ENCODE measurements around the gene GTPBP3. TPM values are rescaled to one million over a fixed set of nuclear protein-coding genes. Genes with fewer than 3 reads are reported as not detected.

GTPBP3 gene
- total and polyA plus RNA-seq, 9 of the 15 experiments (the other 6 are each of a cell fraction or from before 2014, with no cell fraction given), result 4.9 to 124 (median 22.6) TPM

- TF ChIP-seq NR0B1 (IDR thresholded peaks at IDR 0.05; ENCODE audit: partially characterized antibody), result no peak
- TF ChIP-seq ZNF224 (CRISPR knock-in tag; IDR thresholded peaks at IDR 0.05), result no peak
- no peak for TF ChIP-seq RBM17 (IDR thresholded peaks at IDR 0.05; ENCODE audit: borderline replicate concordance, low read depth, low read length)
- TF ChIP-seq U2AF1 (optimal IDR thresholded peaks at IDR 0.05; ENCODE audit: low read depth, low read length), result no peak
- TF ChIP-seq SRSF3 (IDR thresholded peaks at IDR 0.05; ENCODE audit: insufficient read depth, low read length), result no peak
- TF ChIP-seq CTCF (IDR thresholded peaks at IDR 0.05 in 2 of 3, conservative IDR thresholded peaks at IDR 0.05 in 1 of 3; ENCODE audit: insufficient read depth in 2 of 3, low read depth in 1 of 3, low read length in 3 of 3), result peak; percentile 79 to 96 (median 90)
- TF ChIP-seq YY1 (IDR thresholded peaks at IDR 0.05; ENCODE audit: borderline replicate concordance in 1 of 3, control insufficient read depth in 1 of 3, extremely low read depth in 1 of 3, insufficient read depth in 3 of 3, insufficient read length in 1 of 3, insufficient replicate concordance in 2 of 3, low read depth in 1 of 3, low read length in 2 of 3), result peak in 2 of 3 experiments; percentile 21 to 74
- peak; percentile 31; the same call in 1 of the 2 replicates for TF ChIP-seq SIN3B (IDR thresholded peaks at IDR 0.05; ENCODE audit: low read depth)
- TF ChIP-seq GMEB1 (CRISPR knock-in tag; IDR thresholded peaks at IDR 0.05), result peak; percentile 77
- peak in 1 of 2 experiments; percentile 42; a peak in 1 of 4 replicates for TF ChIP-seq MLLT1 (IDR thresholded peaks at IDR 0.05)
- TF ChIP-seq RAD51 (IDR thresholded peaks at IDR 0.05; ENCODE audit: borderline replicate concordance, low read depth), result no peak
- TF ChIP-seq ETV6 (IDR thresholded peaks at IDR 0.05; ENCODE audit: borderline replicate concordance in 1 of 2, low read depth in 2 of 2, low read length in 1 of 2), result no peak
- no peak for TF ChIP-seq ETV6 (CRISPR knock-in tag; IDR thresholded peaks at IDR 0.05; ENCODE audit: borderline replicate concordance)
- TF ChIP-seq CBFA2T3 (IDR thresholded peaks at IDR 0.05), result no peak
- TF ChIP-seq NBN (IDR thresholded peaks at IDR 0.05; ENCODE audit: low read depth), result 0 out of 2 replicates have a peak, but pooled peaks have one; percentile 54
- TF ChIP-seq ZNF280A (IDR thresholded peaks at IDR 0.05; ENCODE audit: low read depth, partially characterized antibody), result peak; percentile 50
- no peak for TF ChIP-seq MTA2 (IDR thresholded peaks at IDR 0.05; ENCODE audit: low read depth)
Observed at GRCh38 chr19:17390665-17391370, 53.5 kb downstream of the GTPBP3 start (continued).
